GM15510 (cell line): Measurements from ENCODE around the gene CC2D2A.

Source experiments
- POLR2A ChIP-seq: IDR thresholded peaks from 3 replicates; pipeline ENCODE4 v1.6.1; 2011; ENCODE audit warnings: borderline replicate concordance; ENCODE audit not compliant: insufficient read length; ENCODE audit errors: extremely low read depth

The CC2D2A gene

GRCh38 chr4:15451181-15451865 lies 18.4 kb upstream of the CC2D2A start:
- no peak for TF ChIP-seq POLR2A

- no peak for TF ChIP-seq POLR2A
Measured at GRCh38 chr4:15451866-15452765, 17.6 kb upstream of the CC2D2A start.

- no peak for TF ChIP-seq POLR2A
Measured at GRCh38 chr4:15455290-15455689, 14.4 kb upstream of the CC2D2A start.

GRCh38 chr4:15457406-15458201 lies 12.1 kb upstream of the CC2D2A start:
- no peak for TF ChIP-seq POLR2A

- no peak for TF ChIP-seq POLR2A
Measured at GRCh38 chr4:15458616-15459015, 11.1 kb upstream of the CC2D2A start.

- TF ChIP-seq POLR2A, result no peak
Measured at GRCh38 chr4:15459706-15460105, 10.0 kb upstream of the CC2D2A start.

- no peak for TF ChIP-seq POLR2A
Measured at GRCh38 chr4:15466596-15466995, 3.1 kb upstream of the CC2D2A start.

- no peak for TF ChIP-seq POLR2A
Measured at GRCh38 chr4:15470128-15470475, 420 bp downstream of the CC2D2A start.

GRCh38 chr4:15476396-15476795 lies 6.7 kb downstream of the CC2D2A start:
- TF ChIP-seq POLR2A, result no peak

GRCh38 chr4:15478724-15479088 lies 9.0 kb downstream of the CC2D2A start:
- no peak for TF ChIP-seq POLR2A

GRCh38 chr4:15479089-15479912 lies 9.6 kb downstream of the CC2D2A start:
- no peak for TF ChIP-seq POLR2A

- TF ChIP-seq POLR2A, result no peak
Measured at GRCh38 chr4:15479913-15480185, 10.2 kb downstream of the CC2D2A start.

- no peak for TF ChIP-seq POLR2A
Measured at GRCh38 chr4:15481961-15482745, 12.5 kb downstream of the CC2D2A start.

- no peak for TF ChIP-seq POLR2A
Measured at GRCh38 chr4:15482842-15483241, 13.2 kb downstream of the CC2D2A start.
